ENCODE measurements around the gene KCNG4. TPM values are rescaled to one million over a fixed set of nuclear protein-coding genes. Genes with fewer than 3 reads are reported as not detected.

KCNG4 gene
- total RNA-seq: not detected

GRCh38 chr16:84239909-84240308 is at the start of gene KCNG4:
Gene KCNG4, minus strand, starts transcription at chr16:84240012. Its CDS starts 2,527 bp downstream, at chr16:84237485.

GRCh38 chr16:84190731-84191388 is 49.0 kb downstream of the KCNG4 start, which contains the start of gene ADAD2:
Gene ADAD2, plus strand, starts transcription at chr16:84191157. Its CDS starts 74 bp downstream, at chr16:84191231.

GRCh38 chr16:84186685-84187437 is 53.0 kb downstream of the KCNG4 start, which contains the start of gene TAF1C:
Gene TAF1C, minus strand, starts transcription at chr16:84187057. Its CDS starts 2,069 bp downstream, at chr16:84184988.

Other genes starting within 250 kb of the KCNG4 start
- not detected for gene SLC38A8, start 197.2 kb downstream of the KCNG4 start, total RNA-seq
- gene MBTPS1, start 123.1 kb downstream of the KCNG4 start, total RNA-seq: 10 to 100 TPM; 57.1 to 59.3 TPM
- gene HSDL1, start 94.8 kb downstream of the KCNG4 start, total RNA-seq: 10 to 100 TPM; 13.9 to 15.3 TPM
- not detected for gene DNAAF1, start 94.7 kb downstream of the KCNG4 start, total RNA-seq
- gene TAF1C, start 53.0 kb downstream of the KCNG4 start, total RNA-seq: 10 to 100 TPM; 63.2 to 63.5 TPM
- not detected for gene ADAD2, start 48.9 kb downstream of the KCNG4 start, total RNA-seq
- under 1 TPM; 0.39 to 0.40 TPM for gene WFDC1, start 54.9 kb upstream of the KCNG4 start, total RNA-seq
- gene ATP2C2, start 128.5 kb upstream of the KCNG4 start, total RNA-seq: not detected